HepG2 (cell line): ENCODE measurements around the gene PNP. TPM values are rescaled to one million over a fixed set of nuclear protein-coding genes. Genes with fewer than 3 reads are reported as not detected.

ENCODE experiments used
- KLF12 ChIP-seq: sonication (generic); formaldehyde crosslinking; IDR thresholded peaks from 2 replicates; pipeline ENCODE4 v1.4.0; 2020; ENCODE audit warnings: missing genetic modification reagents, borderline replicate concordance
- MED1 ChIP-seq: sonication (generic); formaldehyde crosslinking; IDR thresholded peaks from 2 replicates; pipeline ENCODE4 v1.4.0; 2020; ENCODE audit warnings: missing genetic modification reagents
- NONO ChIP-seq, 2 experiments: fragments of 450-650 bp in 1 of 2; sonication (generic) in 1 of 2; formaldehyde crosslinking in 1 of 2; IDR thresholded peaks in 1 of 2; conservative IDR thresholded peaks in 1 of 2; 2 replicates each; pipeline versions ENCODE4 v1.6.1 to v1.8.0; 2017 to 2022; ENCODE audit warnings: mild to moderate bottlenecking in 1 of 2, missing genetic modification reagents in 1 of 2, moderate library complexity in 1 of 2
- ZBTB20 ChIP-seq: sonication (generic); formaldehyde crosslinking; IDR thresholded peaks from 2 replicates; pipeline ENCODE4 v1.8.1; 2023; ENCODE audit warnings: missing genetic modification reagents, low read depth, mild to moderate bottlenecking, borderline replicate concordance
- ZFP90 ChIP-seq: sonication (generic); formaldehyde crosslinking; IDR thresholded peaks from 2 replicates; pipeline ENCODE4 v1.8.0; 2022; ENCODE audit warnings: missing genetic modification reagents, mild to moderate bottlenecking, inconsistent platforms, borderline replicate concordance
- ZNF292 ChIP-seq: sonication (generic); formaldehyde crosslinking; IDR thresholded peaks from 2 replicates; pipeline ENCODE4 v1.8.1; 2022; ENCODE audit warnings: mild to moderate bottlenecking, low read depth, missing genetic modification reagents, borderline replicate concordance
- ZNF296 ChIP-seq: sonication (generic); formaldehyde crosslinking; conservative IDR thresholded peaks from 2 replicates; pipeline ENCODE4 v1.5.0; 2020; ENCODE audit warnings: mild to moderate bottlenecking, missing genetic modification reagents
- ZNF672 ChIP-seq: sonication (generic); formaldehyde crosslinking; IDR thresholded peaks from 2 replicates; pipeline ENCODE4 v1.8.1; 2022; ENCODE audit warnings: missing genetic modification reagents
- polyA plus RNA-seq, 8 experiments: library from polyadenylated mRNA; depleted of rRNA in 3 of 8; stranded (reverse) in 7 of 8; unstranded in 1 of 8; fragments of >200 nt; fragmentation: Illumina TruSeq in 4 of 8; extraction: Trizol in 4 of 8; gene quantifications; 2 replicates each; pipeline versions ENCODE4 v1.2.1 to v1.2.3, GENCODE V29; 2011 to 2016; ENCODE audit warnings: low read depth in 4 of 8, missing spikeins in 1 of 8, mixed read lengths in 1 of 8; ENCODE audit not compliant: insufficient read depth in 1 of 8
- total RNA-seq, 5 experiments: library from RNA; depleted of rRNA; stranded (reverse); fragments of >200 nt; fragmentation: Illumina TruSeq; extraction: Trizol; gene quantifications; 2 replicates each; pipeline ENCODE4 v1.2.3, GENCODE V29; 2016; ENCODE audit warnings: low read depth in 1 of 5
- TF ChIP-seq, protein P1 (sequence below): sonication (generic); formaldehyde crosslinking; IDR thresholded peaks from 2 replicates; pipeline ENCODE4 v1.4.0; 2020; ENCODE audit warnings: missing genetic modification reagents; ENCODE audit errors: not compliant biosample characterization
- TF ChIP-seq, protein P2 (sequence below): sonication (generic); formaldehyde crosslinking; IDR thresholded peaks from 2 replicates; pipeline ENCODE4 v1.9.0; 2021; ENCODE audit warnings: missing genetic modification reagents, borderline replicate concordance
- TF ChIP-seq, protein P3 (sequence below): sonication (generic); formaldehyde crosslinking; conservative IDR thresholded peaks from 2 replicates; pipeline ENCODE4 v1.8.1; 2023; ENCODE audit warnings: missing genetic modification reagents
- TF ChIP-seq, protein P4 (sequence below), 2 experiments: fragments of 450-650 bp in 1 of 2; sonication (generic) in 1 of 2; formaldehyde crosslinking in 1 of 2; IDR thresholded peaks; 2 replicates each; pipeline versions ENCODE4 v1.6.1 to v1.8.0; 2016 to 2022; ENCODE audit warnings: antibody characterized with exemption in 1 of 2, mild to moderate bottlenecking in 1 of 2, missing genetic modification reagents in 1 of 2

The PNP gene
- total and polyA plus RNA-seq, 2 of the 13 experiments (the other 11 are each of a cell fraction or from before 2014, with no cell fraction given) = 45.4 to 74.8 TPM

DNA sequence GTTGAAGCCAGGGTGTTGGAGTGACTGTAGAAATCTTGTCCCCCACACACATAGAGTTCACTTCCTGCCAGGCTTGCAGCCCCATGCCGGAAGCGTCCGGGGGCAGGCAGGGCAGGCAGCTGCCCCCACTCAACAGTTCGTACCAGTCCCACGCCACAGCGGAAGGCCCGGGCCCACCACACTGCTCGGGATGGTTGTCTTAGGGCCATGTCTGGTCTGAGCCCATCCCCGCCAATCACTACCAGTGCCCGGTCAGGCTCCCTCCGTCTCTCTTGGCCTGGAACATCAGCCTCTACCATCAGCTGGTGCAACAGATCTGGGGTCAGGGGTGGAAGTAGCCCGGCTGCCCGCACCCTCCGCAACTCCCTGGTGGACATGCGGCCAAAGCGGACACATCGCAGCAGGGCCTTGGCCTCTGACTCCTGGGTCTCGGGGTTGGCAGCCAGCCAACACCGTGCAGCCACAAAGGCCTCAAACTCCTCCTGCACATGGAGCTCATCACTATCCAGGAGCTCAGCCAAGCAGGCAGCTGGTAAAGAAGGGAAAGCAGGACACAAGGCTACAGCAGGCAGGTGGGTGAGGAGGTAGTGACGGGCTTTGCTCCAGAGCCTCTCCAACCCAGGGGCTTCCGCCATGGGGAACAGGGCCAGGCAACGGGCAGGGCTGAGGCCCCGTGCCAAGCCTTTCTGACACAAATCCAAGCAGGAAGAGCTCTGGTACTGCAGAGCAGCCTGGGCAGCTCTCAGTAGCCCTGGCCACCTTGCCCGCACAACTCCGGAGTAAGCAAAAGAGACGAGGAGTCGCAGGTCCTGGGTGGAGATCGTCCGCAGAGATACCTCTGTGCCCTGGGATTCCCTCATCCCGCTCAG is 39.2 kb upstream of the PNP start (continued):
- TF ChIP-seq, protein P1, sequence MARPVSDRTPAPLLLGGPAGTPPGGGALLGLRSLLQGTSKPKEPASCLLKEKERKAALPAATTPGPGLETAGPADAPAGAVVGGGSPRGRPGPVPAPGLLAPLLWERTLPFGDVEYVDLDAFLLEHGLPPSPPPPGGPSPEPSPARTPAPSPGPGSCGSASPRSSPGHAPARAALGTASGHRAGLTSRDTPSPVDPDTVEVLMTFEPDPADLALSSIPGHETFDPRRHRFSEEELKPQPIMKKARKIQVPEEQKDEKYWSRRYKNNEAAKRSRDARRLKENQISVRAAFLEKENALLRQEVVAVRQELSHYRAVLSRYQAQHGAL (CRISPR knock-in tag) = no peak
- TF ChIP-seq MED1 (CRISPR knock-in tag) (peak; percentile 52), KLF12 (no peak), ZNF296 (CRISPR knock-in tag) (no peak), ZNF672 (no peak), NONO (IDR thresholded peaks at IDR 0.05) (no peak), NONO (CRISPR knock-in tag; conservative IDR thresholded peaks at IDR 0.05) (peak; percentile 70), ZBTB20 (CRISPR knock-in tag) (peak; percentile 64; the same call in 1 of the 2 replicates), ZFP90 (CRISPR knock-in tag) (peak; percentile 100), ZNF292 (CRISPR knock-in tag) (peak; percentile 92)
- TF ChIP-seq, protein P2, sequence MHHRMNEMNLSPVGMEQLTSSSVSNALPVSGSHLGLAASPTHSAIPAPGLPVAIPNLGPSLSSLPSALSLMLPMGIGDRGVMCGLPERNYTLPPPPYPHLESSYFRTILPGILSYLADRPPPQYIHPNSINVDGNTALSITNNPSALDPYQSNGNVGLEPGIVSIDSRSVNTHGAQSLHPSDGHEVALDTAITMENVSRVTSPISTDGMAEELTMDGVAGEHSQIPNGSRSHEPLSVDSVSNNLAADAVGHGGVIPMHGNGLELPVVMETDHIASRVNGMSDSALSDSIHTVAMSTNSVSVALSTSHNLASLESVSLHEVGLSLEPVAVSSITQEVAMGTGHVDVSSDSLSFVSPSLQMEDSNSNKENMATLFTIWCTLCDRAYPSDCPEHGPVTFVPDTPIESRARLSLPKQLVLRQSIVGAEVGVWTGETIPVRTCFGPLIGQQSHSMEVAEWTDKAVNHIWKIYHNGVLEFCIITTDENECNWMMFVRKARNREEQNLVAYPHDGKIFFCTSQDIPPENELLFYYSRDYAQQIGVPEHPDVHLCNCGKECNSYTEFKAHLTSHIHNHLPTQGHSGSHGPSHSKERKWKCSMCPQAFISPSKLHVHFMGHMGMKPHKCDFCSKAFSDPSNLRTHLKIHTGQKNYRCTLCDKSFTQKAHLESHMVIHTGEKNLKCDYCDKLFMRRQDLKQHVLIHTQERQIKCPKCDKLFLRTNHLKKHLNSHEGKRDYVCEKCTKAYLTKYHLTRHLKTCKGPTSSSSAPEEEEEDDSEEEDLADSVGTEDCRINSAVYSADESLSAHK (CRISPR knock-in tag) = no peak
- TF ChIP-seq, protein P3, sequence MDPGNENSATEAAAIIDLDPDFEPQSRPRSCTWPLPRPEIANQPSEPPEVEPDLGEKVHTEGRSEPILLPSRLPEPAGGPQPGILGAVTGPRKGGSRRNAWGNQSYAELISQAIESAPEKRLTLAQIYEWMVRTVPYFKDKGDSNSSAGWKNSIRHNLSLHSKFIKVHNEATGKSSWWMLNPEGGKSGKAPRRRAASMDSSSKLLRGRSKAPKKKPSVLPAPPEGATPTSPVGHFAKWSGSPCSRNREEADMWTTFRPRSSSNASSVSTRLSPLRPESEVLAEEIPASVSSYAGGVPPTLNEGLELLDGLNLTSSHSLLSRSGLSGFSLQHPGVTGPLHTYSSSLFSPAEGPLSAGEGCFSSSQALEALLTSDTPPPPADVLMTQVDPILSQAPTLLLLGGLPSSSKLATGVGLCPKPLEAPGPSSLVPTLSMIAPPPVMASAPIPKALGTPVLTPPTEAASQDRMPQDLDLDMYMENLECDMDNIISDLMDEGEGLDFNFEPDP (CRISPR knock-in tag) = 0 out of 2 replicates have a peak, but pooled peaks have one; percentile 39
- TF ChIP-seq, protein P4, sequence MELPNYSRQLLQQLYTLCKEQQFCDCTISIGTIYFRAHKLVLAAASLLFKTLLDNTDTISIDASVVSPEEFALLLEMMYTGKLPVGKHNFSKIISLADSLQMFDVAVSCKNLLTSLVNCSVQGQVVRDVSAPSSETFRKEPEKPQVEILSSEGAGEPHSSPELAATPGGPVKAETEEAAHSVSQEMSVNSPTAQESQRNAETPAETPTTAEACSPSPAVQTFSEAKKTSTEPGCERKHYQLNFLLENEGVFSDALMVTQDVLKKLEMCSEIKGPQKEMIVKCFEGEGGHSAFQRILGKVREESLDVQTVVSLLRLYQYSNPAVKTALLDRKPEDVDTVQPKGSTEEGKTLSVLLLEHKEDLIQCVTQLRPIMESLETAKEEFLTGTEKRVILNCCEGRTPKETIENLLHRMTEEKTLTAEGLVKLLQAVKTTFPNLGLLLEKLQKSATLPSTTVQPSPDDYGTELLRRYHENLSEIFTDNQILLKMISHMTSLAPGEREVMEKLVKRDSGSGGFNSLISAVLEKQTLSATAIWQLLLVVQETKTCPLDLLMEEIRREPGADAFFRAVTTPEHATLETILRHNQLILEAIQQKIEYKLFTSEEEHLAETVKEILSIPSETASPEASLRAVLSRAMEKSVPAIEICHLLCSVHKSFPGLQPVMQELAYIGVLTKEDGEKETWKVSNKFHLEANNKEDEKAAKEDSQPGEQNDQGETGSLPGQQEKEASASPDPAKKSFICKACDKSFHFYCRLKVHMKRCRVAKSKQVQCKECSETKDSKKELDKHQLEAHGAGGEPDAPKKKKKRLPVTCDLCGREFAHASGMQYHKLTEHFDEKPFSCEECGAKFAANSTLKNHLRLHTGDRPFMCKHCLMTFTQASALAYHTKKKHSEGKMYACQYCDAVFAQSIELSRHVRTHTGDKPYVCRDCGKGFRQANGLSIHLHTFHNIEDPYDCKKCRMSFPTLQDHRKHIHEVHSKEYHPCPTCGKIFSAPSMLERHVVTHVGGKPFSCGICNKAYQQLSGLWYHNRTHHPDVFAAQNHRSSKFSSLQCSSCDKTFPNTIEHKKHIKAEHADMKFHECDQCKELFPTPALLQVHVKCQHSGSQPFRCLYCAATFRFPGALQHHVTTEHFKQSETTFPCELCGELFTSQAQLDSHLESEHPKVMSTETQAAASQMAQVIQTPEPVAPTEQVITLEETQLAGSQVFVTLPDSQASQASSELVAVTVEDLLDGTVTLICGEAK (IDR thresholded peaks at IDR 0.05) = no peak
- TF ChIP-seq, protein P4 (CRISPR knock-in tag; IDR thresholded peaks at IDR 0.05) = no peak
